H7 (cell line): Measurements from ENCODE around the gene GPC5. TPM values are rescaled to one million over a fixed set of nuclear protein-coding genes. Genes with fewer than 3 reads are reported as not detected.
"Not testable (repeated sequence)": the region's sequence is repeated elsewhere in the genome, so short reads cannot be mapped to it uniquely, and the experiment has no call there.

Experiments used
- DNase-seq: peaks from one replicate; pipeline ENCODE4 v3.0.0; 2012
- H3K27me3 ChIP-seq: 2 replicates; pipeline ENCODE4 v1.6.0; 2011; ENCODE audit warnings: mild to moderate bottlenecking, low read length; ENCODE audit not compliant: control insufficient read depth, insufficient read depth
- H3K36me3 ChIP-seq: replicated peaks from 2 replicates; pipeline ENCODE4 v1.5.1; 2011; ENCODE audit warnings: low read length; ENCODE audit not compliant: control insufficient read depth, insufficient read depth
- H3K4me3 ChIP-seq: 2 replicates; pipeline ENCODE4 v1.5.1; 2011; ENCODE audit warnings: low read depth, mild to moderate bottlenecking, control low read depth, low read length, moderate library complexity; ENCODE audit not compliant: insufficient read depth
- total RNA-seq: library from RNA; depleted of rRNA; stranded (reverse); fragments of >200 nt; shearing (Covaris generic); gene quantifications from 2 replicates; pipeline ENCODE4 v1.2.3, GENCODE V29; 2014

Gene GPC5
- total RNA-seq, 1 experiment from 2014 or later: 0.07 TPM

- H3K36me3 ChIP-seq: no peaks in the 10 kb centered on the region
These were observed 270.6 kb downstream of the GPC5 start for GRCh38 chr13:91668866-91669495.

GRCh38 chr13:91674347-91674746 lies 275.9 kb downstream of the GPC5 start:
- not testable (repeated sequence) for H3K4me3 ChIP-seq, H3K36me3 ChIP-seq, H3K27me3 ChIP-seq, DNase-seq

More at GRCh38 chr13:91668866-91669495, 270.6 kb downstream of the GPC5 start:
- DNase-seq: no peak
- Histone ChIP-seq H3K27me3 (no peaks in the 10 kb centered on the region), H3K4me3 (no peak overlapping the region)

- Histone ChIP-seq H3K36me3 (no peaks in the 10 kb centered on the region), H3K27me3 (no peaks in the 10 kb centered on the region), H3K4me3 (no peak overlapping the region)
- no peak for DNase-seq
These were observed 286.3 kb downstream of the GPC5 start for GRCh38 chr13:91684746-91685145.

GRCh38 chr13:91690944-91691343 lies 292.5 kb downstream of the GPC5 start:
- no peaks in the 10 kb centered on the region for H3K36me3 ChIP-seq
- no peak for DNase-seq
- no peak overlapping the region for H3K4me3 ChIP-seq
- no peaks in the 10 kb centered on the region for H3K27me3 ChIP-seq

GRCh38 chr13:91693466-91693865 lies 295.0 kb downstream of the GPC5 start:
- Histone ChIP-seq H3K27me3 (no peaks in the 10 kb centered on the region), H3K36me3 (no peaks in the 10 kb centered on the region), H3K4me3 (no peak overlapping the region)
- DNase-seq: no peak

- no peak for DNase-seq
These were observed 299.9 kb downstream of the GPC5 start for GRCh38 chr13:91698308-91698707.

GRCh38 chr13:91698767-91699166 lies 300.3 kb downstream of the GPC5 start:
- no peak for DNase-seq
- no peaks in the 10 kb centered on the region for H3K36me3 ChIP-seq
- H3K27me3 ChIP-seq: no peaks in the 10 kb centered on the region
- H3K4me3 ChIP-seq: no peak overlapping the region

More at GRCh38 chr13:91698308-91698707, 299.9 kb downstream of the GPC5 start:
- Histone ChIP-seq H3K4me3 (no peak overlapping the region), H3K27me3 (no peaks in the 10 kb centered on the region), H3K36me3 (no peaks in the 10 kb centered on the region)

GRCh38 chr13:91699863-91700262 lies 301.4 kb downstream of the GPC5 start:
- Histone ChIP-seq H3K36me3 (no peaks in the 10 kb centered on the region), H3K27me3 (no peaks in the 10 kb centered on the region), H3K4me3 (no peak overlapping the region)
- DNase-seq: no peak

GRCh38 chr13:91701975-91702374 lies 303.6 kb downstream of the GPC5 start:
- DNase-seq: no peak
- Histone ChIP-seq H3K36me3 (no peaks in the 10 kb centered on the region), H3K4me3 (no peak overlapping the region), H3K27me3 (no peaks in the 10 kb centered on the region)

GRCh38 chr13:91702411-91702810 lies 304.0 kb downstream of the GPC5 start:
- no peaks in the 10 kb centered on the region for H3K27me3 ChIP-seq
- no peak overlapping the region for H3K4me3 ChIP-seq
- no peak for DNase-seq
- H3K36me3 ChIP-seq: no peaks in the 10 kb centered on the region

- Histone ChIP-seq H3K36me3 (no peaks in the 10 kb centered on the region), H3K4me3 (no peak overlapping the region), H3K27me3 (no peaks in the 10 kb centered on the region)
- no peak for DNase-seq
These were observed 306.0 kb downstream of the GPC5 start for GRCh38 chr13:91704398-91704797.

- Histone ChIP-seq H3K4me3 (no peak overlapping the region), H3K27me3 (no peaks in the 10 kb centered on the region), H3K36me3 (no peaks in the 10 kb centered on the region)
- no peak for DNase-seq
These were observed 310.1 kb downstream of the GPC5 start for GRCh38 chr13:91708558-91708957.

- H3K27me3 ChIP-seq: no peaks in the 10 kb centered on the region
- H3K36me3 ChIP-seq: no peaks in the 10 kb centered on the region
- no peak overlapping the region for H3K4me3 ChIP-seq
- DNase-seq: no peak
These were observed 310.8 kb downstream of the GPC5 start for GRCh38 chr13:91709180-91709579.

- Histone ChIP-seq H3K27me3 (no peaks in the 10 kb centered on the region), H3K36me3 (no peaks in the 10 kb centered on the region), H3K4me3 (no peak overlapping the region)
- DNase-seq: no peak
These were observed 312.3 kb downstream of the GPC5 start for GRCh38 chr13:91710733-91711132.

- Histone ChIP-seq H3K36me3 (no peaks in the 10 kb centered on the region), H3K4me3 (no peak overlapping the region), H3K27me3 (no peaks in the 10 kb centered on the region)
- no peak for DNase-seq
These were observed 316.4 kb downstream of the GPC5 start for GRCh38 chr13:91714855-91715254.
